ENCODE measurements around the gene UNG. TPM values are rescaled to one million over a fixed set of nuclear protein-coding genes. Genes with fewer than 3 reads are reported as not detected.

Gene UNG
- total RNA-seq, 1 experiment from 2014 or later: 188 TPM

DNA sequence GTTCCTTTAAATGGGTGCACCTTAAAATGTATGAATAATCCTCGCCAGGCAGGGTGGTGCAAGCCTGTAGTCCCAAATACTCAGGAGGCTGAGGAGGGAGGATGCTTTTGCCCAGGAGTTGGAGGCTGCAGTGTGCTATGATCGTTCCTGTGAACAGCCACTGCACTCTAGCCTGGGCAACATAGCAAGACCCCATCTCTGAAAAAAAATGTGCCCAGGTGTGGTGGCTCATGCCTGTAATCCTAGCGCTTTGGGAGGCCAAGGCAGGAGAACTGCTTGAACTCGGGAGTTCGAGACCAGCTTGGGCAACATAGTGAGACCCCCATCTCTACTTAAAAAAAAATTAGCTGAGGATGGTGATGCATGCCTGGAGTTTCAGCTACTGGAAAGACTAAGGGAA lies 58.6 kb downstream of the UNG start:
- H3K18ac ChIP-seq (ENCODE audit: insufficient read length, low read depth, low read length): no peak overlapping the region
- H2BK20ac ChIP-seq (ENCODE audit: low read depth, low read length, poor library complexity, severe bottlenecking): no peak overlapping the region
- no CpG with 5 or more reads among the region's 5 CpGs for WGBS (ENCODE audit: extremely low coverage, insufficient read length, low lambda C conversion rate)
- Mint-ChIP-seq H3K4me3 (peak overlapping the region; percentile 85 to 90; a peak in 2 of 5 replicates), H3K9me3 (no peaks in the 10 kb centered on the region), H3K4me1 (peaks cover 13 to 15% of the 10 kb centered on the region in 2 experiments), H3K27me3 (ENCODE audit: low read depth) (peaks cover 15% of the 10 kb centered on the region), H3K27ac (no peak overlapping the region; a peak in 1 of 7 replicates), H3K36me3 (ENCODE audit: insufficient read depth in 1 of 3, low read depth in 3 of 3) (no peaks in the 10 kb centered on the region)
- no peaks in the 10 kb centered on the region for H4K20me1 ChIP-seq (ENCODE audit: control insufficient read depth, insufficient read depth, insufficient read length)
- no peaks in the 10 kb centered on the region for H3K79me2 ChIP-seq (ENCODE audit: insufficient read depth, low read length)
- H3K27me3 ChIP-seq (ENCODE audit: insufficient read depth, low read length): no peaks in the 10 kb centered on the region
- H3K4ac ChIP-seq (ENCODE audit: low read depth, low read length): no peak overlapping the region
- peak overlapping the region; percentile 95 for H3K4me2 ChIP-seq (ENCODE audit: insufficient read depth, insufficient read length, low read length)
- no peak overlapping the region for H4K5ac ChIP-seq (ENCODE audit: insufficient read length, low read depth, low read length)
- H2AFZ ChIP-seq (ENCODE audit: low read length): no peak overlapping the region
- no peak overlapping the region for H2BK120ac ChIP-seq (ENCODE audit: low read depth, low read length, poor library complexity, severe bottlenecking)
- no peaks in the 10 kb centered on the region for H3K9me3 ChIP-seq (ENCODE audit: control insufficient read depth, low read depth, low read length)
- no peak for DNase-seq
- no peak overlapping the region for H2AK5ac ChIP-seq (ENCODE audit: insufficient read length, low read length)
- H2BK15ac ChIP-seq (ENCODE audit: low read depth, low read length): no peak overlapping the region
- H3K56ac ChIP-seq (ENCODE audit: insufficient read length, low read depth, low read length): no peak overlapping the region
- H2BK12ac ChIP-seq (ENCODE audit: insufficient read length, low read depth, low read length): no peak overlapping the region
- no peak overlapping the region for H4K91ac ChIP-seq (ENCODE audit: insufficient read length, low read depth, low read length)
- H3T11ph ChIP-seq (ENCODE audit: low read length): no peak overlapping the region
- no peak overlapping the region for H3K9ac ChIP-seq (ENCODE audit: extremely low read depth, insufficient read length, low read length)
- H4K8ac ChIP-seq (replicated peaks; ENCODE audit: insufficient read length, low read depth, low read length): no peak overlapping the region
- no peaks in the 10 kb centered on the region for H3K79me1 ChIP-seq (ENCODE audit: insufficient read depth, low read depth, low read length, poor library complexity, severe bottlenecking)
- no peak overlapping the region for H3K27ac ChIP-seq (ENCODE audit: insufficient read length, low read depth, low read length)
- no peak overlapping the region for H3K14ac ChIP-seq (ENCODE audit: insufficient read depth, low read length)
- H2BK5ac ChIP-seq (ENCODE audit: insufficient read length, low read length): no peak overlapping the region
- TF ChIP-seq, protein P1, sequence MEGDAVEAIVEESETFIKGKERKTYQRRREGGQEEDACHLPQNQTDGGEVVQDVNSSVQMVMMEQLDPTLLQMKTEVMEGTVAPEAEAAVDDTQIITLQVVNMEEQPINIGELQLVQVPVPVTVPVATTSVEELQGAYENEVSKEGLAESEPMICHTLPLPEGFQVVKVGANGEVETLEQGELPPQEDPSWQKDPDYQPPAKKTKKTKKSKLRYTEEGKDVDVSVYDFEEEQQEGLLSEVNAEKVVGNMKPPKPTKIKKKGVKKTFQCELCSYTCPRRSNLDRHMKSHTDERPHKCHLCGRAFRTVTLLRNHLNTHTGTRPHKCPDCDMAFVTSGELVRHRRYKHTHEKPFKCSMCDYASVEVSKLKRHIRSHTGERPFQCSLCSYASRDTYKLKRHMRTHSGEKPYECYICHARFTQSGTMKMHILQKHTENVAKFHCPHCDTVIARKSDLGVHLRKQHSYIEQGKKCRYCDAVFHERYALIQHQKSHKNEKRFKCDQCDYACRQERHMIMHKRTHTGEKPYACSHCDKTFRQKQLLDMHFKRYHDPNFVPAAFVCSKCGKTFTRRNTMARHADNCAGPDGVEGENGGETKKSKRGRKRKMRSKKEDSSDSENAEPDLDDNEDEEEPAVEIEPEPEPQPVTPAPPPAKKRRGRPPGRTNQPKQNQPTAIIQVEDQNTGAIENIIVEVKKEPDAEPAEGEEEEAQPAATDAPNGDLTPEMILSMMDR (conservative IDR thresholded peaks at IDR 0.05): no peak
- H3K23ac ChIP-seq (ENCODE audit: insufficient read length, low read depth, low read length): no peak overlapping the region
- no peaks in the 10 kb centered on the region for H3K4me1 ChIP-seq (ENCODE audit: insufficient read depth, low read length)
- peaks cover 8% of the 10 kb centered on the region for H3K23me2 ChIP-seq (ENCODE audit: insufficient read length, low read depth, low read length, poor library complexity, severe bottlenecking)
